T follicular helper cell (primary cell): Measurements from ENCODE around the gene BCL11A.

Source experiments
- DNase-seq: peaks from one replicate; pipeline ENCODE4 v3.0.0-alpha.2; 2020; ENCODE audit warnings: low read depth

Gene BCL11A

DNA sequence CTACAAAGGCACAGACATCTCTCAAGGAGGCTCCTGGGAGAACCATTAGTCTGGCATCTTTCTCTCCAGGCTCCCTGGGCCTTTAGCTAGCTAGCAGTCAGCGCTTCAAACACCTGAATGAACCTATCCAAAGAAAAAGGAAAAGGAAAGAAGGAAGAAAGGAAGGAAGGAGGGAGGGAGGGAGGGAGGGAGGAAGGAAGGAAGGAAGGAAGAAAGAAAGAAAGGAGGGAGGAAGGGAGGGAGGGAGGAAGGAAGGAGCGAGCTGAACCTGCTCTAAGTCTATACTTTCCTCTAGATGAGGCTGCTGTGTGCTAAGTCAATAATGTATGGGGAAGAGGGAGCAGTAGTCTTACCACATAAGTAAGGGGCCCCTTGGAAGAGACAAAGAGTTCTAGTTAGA lies 5.1 kb upstream of the BCL11A start:
- DNase-seq: no peak

DNA sequence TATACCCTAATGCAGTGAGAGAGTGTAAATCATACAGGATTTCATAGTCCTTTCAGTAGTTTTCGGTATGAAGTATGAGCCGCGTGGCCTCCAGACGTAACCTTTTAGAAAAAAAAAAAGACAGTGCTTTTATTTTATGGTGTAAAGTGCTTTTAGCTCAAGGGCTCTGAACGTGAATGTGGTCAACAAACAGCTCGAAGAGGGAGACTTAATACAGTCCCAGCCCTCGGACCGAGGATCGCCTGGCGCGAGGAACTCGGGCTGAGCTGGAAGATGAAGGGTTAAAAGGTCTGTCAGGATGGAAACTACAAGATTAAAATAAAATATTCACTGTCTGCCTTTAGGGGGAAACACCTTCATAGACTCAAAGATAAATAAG lies 4.0 kb upstream of the BCL11A start:
- no peak for DNase-seq

DNA sequence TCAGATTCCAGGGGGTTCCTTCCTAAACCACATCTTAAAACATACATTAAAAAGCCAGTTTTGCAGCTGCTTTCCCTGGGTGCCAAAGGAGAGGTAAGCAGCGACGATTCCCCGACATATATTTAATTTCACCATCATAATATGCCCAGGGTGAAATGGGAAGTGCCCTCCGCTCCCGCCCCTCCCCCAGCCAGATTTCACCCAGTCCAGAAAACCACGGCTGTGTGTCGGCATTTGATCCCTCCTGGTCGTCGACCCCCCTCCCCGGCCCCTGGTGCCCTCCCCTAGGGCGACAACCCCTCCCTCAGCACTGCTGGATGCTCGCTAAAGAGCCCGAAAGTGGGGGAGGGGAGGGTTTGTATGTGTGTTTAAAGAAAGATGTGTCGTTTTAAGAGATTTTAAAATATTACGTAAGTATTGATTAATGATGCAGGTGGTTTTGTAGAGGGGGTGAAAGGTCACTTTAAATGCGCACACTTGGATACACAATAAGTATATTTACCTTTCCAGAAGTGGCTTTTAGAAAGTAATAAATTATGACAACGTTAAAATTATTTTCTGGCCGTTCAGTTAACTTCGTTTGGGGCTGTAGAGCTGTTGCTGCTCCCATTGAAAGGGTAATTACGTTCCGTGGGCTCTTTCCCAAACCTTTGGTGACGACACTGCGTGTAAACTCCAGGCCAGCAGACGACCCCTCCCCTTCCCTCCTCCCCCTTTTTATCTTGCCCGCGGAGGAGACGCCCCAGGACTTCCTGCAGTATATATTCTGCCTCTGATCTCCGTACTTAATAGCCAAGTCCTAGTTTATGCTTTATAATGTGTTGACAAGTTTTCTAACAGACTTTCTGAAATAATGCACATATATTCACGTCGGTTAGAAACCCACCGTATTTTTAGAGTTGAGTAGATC lies 3.4 kb upstream of the BCL11A start:
- no peak for DNase-seq

DNA sequence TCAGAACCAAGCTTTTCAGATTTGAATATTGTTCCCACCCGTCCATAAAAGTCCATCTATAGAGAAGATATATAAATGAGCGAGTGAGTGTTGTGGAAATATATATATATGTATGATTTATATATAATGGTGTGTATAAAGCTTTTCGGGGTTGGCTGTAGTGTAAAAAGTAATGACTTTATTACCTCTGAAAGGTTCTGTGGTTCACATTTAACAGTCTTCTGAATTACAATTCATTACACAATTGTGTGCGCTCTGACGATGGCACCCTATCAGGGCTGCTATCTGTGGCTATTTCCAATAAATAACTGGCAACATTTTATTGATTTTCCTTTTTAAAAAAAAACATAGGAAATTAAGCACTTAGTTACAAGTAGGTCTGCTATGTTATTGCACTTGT lies 2.7 kb upstream of the BCL11A start:
- no peak for DNase-seq

GRCh38 chr2:60555783-60556139 lies 2.3 kb upstream of the BCL11A start:
- DNase-seq: no peak

GRCh38 chr2:60555066-60555782 lies 1.8 kb upstream of the BCL11A start:
- peak; percentile 44 for DNase-seq

DNA sequence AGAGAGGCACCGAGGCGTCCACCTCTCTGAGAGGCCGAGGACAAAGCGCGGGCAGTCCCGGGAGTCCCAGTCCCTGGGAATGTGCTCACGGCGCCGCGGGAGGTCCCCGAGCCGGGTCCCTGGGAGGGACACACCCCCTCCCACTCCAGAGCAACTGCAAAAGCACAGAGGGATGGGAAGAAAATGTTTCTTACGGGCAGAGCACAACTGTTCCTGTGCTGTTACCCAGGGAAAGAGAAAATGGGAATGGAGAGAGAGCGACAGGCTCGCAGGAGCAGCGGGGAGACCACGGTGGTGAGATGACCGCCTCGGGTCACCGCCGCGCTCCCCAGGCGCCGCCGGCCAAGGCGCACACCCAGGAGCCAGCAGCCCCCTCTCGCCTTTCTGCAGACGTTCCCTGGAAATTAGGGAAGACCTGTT lies 1.2 kb upstream of the BCL11A start:
- DNase-seq: no peak

GRCh38 chr2:60554074-60554645 lies 706 bp upstream of the BCL11A start:
- DNase-seq: no peak

- no peak for DNase-seq
These were observed 481 bp downstream of the BCL11A start for GRCh38 chr2:60552851-60553494.

DNA sequence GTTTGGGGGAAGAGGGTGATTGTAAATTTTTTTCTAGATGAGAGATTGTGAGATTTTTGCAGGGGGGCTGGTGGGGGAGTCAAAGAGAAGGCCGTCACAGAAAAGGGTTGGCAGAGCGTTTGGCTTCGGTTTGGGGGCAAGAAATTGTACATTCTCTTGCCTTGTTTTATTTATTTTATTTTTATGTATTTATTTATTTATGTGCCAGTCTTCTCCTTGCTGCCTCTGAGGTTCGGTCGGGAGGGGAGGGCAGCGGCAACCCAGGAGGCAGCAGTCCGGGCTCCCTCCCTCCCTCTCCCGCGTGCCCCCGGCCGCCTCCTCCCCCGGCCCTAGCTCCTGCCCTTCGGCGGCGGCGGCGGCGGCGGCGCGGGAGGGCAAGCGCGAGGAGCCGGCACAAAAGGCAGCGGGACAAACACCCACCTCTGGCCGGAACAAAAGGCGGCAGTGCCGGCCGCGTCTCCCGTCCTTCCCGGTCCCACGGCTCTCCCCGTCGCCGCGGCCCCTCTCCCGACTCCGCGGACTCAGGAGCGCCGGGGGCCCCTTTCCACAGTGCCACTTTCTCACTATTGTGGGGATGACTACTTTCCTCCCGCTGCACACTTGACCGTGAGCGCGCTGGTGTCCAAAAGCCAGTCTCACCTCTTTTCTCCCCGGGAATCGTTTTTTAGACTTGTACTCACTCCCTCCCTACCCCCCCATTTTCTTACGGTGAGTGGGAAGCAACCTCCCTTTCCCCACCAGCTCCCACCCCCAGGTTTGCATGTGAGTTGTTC lies 1.2 kb downstream of the BCL11A start:
- no peak for DNase-seq

- DNase-seq: no peak
These were observed 2.0 kb downstream of the BCL11A start for GRCh38 chr2:60551240-60552077.

- DNase-seq: no peak
These were observed 2.5 kb downstream of the BCL11A start for GRCh38 chr2:60550984-60551239.

DNA sequence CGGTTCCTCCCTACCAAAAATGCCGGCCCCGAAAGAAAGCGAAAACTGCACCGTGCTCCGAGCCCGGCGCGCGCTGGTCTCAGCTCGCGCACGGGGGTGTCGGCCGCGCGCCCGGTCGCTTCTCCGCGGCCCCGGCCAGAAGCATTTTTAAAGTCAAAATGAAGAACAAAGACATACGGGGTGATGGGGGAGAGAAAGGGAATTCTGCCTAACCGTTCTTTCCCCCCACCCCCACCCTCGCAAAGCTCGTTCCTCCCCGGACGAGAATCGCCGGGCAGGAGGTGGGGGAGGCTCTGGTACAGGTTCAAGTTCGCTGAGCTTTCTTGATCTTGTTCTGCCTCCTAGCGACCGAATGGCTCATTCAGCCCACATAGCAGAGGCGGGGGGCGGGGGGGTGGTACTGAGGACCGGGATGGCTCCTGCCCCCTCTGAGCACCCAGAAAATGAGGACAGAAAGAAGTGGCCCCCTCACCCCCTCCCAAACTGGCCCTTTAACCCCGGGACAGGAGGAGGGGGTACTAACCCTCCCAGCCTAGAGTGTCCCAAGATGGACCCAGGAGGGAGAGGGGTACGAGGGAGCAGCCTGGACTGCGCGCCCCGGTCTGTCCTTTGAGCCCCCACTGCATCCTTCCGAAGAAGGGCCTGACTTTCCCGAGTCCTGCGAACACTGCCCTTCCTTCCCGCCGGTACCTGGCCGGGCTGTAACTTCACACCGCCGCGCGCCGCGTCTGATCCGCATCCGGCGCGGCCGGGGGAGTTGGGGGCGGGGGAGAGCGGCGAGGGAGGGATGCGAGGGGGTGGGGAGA lies 3.1 kb downstream of the BCL11A start:
- no peak for DNase-seq

- no peak for DNase-seq
These were observed 3.6 kb downstream of the BCL11A start for GRCh38 chr2:60549928-60550177.

DNA sequence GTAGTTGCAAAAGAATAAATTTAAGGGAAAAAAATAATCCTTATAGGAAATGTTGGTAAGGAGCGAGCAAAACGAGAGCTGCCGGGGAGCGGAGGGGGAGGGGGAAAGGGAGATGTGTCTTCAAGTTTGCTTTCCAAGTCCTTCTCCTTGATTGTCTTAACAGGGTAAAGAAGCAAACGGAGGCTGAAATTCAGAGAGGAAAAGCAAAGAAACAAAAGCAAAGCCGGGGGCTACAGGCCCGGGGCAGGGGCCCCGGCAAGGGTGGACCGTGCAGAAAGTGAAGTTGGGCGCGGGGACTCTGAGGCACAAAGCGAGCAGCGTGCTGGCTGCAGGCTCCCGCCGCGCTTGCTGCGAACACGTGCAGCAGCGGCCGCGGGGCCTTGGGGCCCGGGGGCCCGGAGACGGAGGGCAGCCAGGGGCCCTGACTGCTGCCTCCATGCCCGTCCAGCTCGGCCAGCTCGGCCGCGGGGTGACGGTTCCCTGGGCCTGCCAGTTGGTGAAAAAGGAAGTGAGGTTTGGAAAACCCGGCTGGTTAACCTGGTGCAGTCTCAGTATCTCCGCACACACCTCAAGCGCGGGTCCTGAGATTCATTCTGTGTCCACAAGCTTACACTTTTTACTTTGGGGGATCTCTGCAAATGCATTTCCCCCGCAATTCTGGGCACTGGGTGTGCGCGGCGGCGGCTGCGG lies 4.1 kb downstream of the BCL11A start:
- DNase-seq: no peak

DNA sequence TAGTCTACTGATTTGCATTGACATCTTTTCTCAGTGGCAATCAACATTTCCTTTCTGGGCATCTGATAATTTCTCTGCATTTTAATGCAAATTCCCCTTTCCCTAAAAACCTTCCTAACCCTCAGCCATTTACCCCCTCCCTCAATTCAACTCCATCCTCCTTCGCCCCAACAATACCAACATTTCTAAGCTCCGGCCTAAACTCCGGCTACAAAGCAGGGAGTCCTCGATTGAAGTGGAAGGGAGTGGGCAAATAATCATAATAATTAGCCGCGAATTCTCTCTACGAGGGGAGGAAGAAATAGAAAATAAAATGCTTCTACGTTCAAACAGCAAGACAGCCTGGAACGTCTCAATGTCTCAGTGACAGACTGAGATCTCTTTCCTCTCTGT lies 4.6 kb downstream of the BCL11A start:
- no peak for DNase-seq

DNA sequence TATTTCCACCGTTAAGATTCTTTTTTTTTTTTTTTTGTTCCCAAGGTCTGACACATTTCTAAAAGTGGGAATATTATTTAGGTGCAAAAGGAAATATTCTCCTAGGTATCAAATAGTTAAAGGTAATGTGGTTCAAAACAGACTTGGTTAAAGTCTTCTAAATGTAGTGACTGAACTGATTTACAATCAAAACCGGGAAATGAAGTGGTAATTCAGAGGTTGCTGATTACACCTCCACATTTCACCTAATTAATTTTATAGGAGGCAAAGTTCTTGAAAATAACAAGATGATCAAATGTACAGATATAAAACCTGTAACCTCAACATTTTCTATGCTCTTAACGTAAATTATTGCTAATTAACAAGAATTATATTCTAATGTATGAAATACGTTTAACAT lies 5.1 kb downstream of the BCL11A start:
- DNase-seq: no peak

DNA sequence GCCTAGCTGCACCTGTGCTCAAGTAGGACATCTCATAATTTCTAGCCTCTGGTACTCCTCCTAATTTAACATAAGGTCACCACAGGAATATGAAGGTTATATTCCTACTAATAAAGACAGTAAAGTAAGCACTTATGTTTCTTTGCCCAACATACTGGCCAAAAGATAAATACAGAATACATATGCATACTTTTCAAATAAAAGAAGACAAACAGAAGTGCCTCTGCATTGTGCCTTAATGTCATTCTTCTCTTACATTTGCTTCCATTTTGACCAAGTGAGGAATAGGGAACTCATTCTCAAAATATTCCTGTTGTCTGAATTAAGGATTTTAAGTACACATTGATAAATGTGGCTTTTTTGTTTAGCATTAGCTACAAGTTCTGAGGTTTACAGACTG lies 5.6 kb downstream of the BCL11A start:
- DNase-seq: no peak

DNA sequence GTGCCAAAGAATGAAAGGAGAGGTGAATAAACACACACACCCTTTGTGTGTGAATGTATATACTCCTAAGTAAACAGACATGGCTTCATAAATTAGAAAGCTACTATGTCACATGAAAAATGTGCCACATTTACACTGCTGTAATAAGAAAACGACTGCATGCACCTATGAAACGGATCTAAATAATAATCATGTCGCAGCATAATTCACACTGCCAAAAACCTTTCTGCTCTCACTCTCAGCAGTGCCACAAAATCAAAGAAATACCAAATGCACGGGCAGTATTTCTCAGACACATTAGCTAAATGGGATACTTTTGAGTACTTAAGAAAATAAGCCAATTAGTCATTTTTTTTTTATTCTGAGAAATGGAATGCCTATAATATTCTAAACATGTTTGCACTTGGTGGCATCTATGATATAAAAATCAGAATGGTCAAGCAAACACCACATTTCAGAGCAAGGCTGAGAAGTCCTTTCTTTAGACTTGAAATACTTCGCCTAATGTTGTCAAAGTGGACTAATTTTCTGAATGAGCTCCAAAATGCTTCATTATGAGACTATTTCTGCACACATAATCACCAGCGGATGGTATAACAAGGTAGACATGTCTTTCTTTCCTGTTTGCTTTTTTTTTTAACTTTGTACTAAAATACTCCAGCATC lies 6.6 kb downstream of the BCL11A start:
- DNase-seq: no peak
